ENCODE measurements around the gene PRRC2B. TPM values are rescaled to one million over a fixed set of nuclear protein-coding genes. Genes with fewer than 3 reads are reported as not detected.

Gene PRRC2B
- total RNA-seq, 2 donors from 2014 or later = 136 to 157 TPM

- ATAC-seq (replicated peaks) = peak; percentile 30
- peak overlapping the region; percentile 91 for H3K27ac Mint-ChIP-seq
- no peaks in the 10 kb centered on the region for H3K27me3 Mint-ChIP-seq
- H3K4me3 Mint-ChIP-seq = peak overlapping the region; percentile 72
- peaks cover 28% of the 10 kb centered on the region for H3K36me3 Mint-ChIP-seq (ENCODE audit: low read depth)
- peaks cover 65% of the 10 kb centered on the region for H3K4me1 Mint-ChIP-seq
- no peaks in the 10 kb centered on the region for H3K9me3 Mint-ChIP-seq
These were observed 16.2 kb downstream of the PRRC2B start for GRCh38 chr9:131410044-131410491.

- Mint-ChIP-seq H3K27ac (peak overlapping the region; percentile 44), H3K36me3 (ENCODE audit: low read depth) (peaks cover 39% of the 10 kb centered on the region), H3K4me3 (no peak overlapping the region), H3K4me1 (peaks cover 57% of the 10 kb centered on the region), H3K9me3 (no peaks in the 10 kb centered on the region), H3K27me3 (no peaks in the 10 kb centered on the region)
- ATAC-seq (replicated peaks) = no peak
These were observed 18.1 kb downstream of the PRRC2B start for GRCh38 chr9:131411719-131412681.

GRCh38 chr9:131416509-131416908 is 22.6 kb downstream of the PRRC2B start:
- Mint-ChIP-seq H3K4me1 (peaks cover 64% of the 10 kb centered on the region), H3K27ac (peak overlapping the region; percentile 98), H3K36me3 (ENCODE audit: low read depth) (peaks cover 50% of the 10 kb centered on the region), H3K4me3 (peak overlapping the region; percentile 81), H3K27me3 (no peaks in the 10 kb centered on the region), H3K9me3 (no peaks in the 10 kb centered on the region)
- ATAC-seq (replicated peaks) = no peak

- H3K27ac Mint-ChIP-seq = peak overlapping the region; percentile 98
- ATAC-seq (replicated peaks) = peak; percentile 75
- no peaks in the 10 kb centered on the region for H3K9me3 Mint-ChIP-seq
- peaks cover 50% of the 10 kb centered on the region for H3K36me3 Mint-ChIP-seq (ENCODE audit: low read depth)
- H3K4me1 Mint-ChIP-seq = peaks cover 59% of the 10 kb centered on the region
- H3K4me3 Mint-ChIP-seq = peak overlapping the region; percentile 81
- H3K27me3 Mint-ChIP-seq = no peaks in the 10 kb centered on the region
These were observed 23.6 kb downstream of the PRRC2B start for GRCh38 chr9:131417264-131418142.

- H3K36me3 Mint-ChIP-seq (ENCODE audit: low read depth) = peaks cover 50% of the 10 kb centered on the region
- H3K27me3 Mint-ChIP-seq = no peaks in the 10 kb centered on the region
- H3K4me1 Mint-ChIP-seq = peaks cover 56% of the 10 kb centered on the region
- H3K9me3 Mint-ChIP-seq = no peaks in the 10 kb centered on the region
- peak overlapping the region; percentile 81 for H3K4me3 Mint-ChIP-seq
- ATAC-seq (replicated peaks) = no peak
- peak overlapping the region; percentile 98 for H3K27ac Mint-ChIP-seq
These were observed 24.5 kb downstream of the PRRC2B start for GRCh38 chr9:131418143-131419025.

- Mint-ChIP-seq H3K4me1 (peaks cover 52% of the 10 kb centered on the region), H3K4me3 (peak overlapping the region; percentile 81), H3K9me3 (no peaks in the 10 kb centered on the region), H3K36me3 (ENCODE audit: low read depth) (peaks cover 46% of the 10 kb centered on the region), H3K27ac (peak overlapping the region; percentile 98), H3K27me3 (no peaks in the 10 kb centered on the region)
- peak; percentile 77 for ATAC-seq (replicated peaks)
These were observed 25.2 kb downstream of the PRRC2B start for GRCh38 chr9:131419026-131419614.

DNA sequence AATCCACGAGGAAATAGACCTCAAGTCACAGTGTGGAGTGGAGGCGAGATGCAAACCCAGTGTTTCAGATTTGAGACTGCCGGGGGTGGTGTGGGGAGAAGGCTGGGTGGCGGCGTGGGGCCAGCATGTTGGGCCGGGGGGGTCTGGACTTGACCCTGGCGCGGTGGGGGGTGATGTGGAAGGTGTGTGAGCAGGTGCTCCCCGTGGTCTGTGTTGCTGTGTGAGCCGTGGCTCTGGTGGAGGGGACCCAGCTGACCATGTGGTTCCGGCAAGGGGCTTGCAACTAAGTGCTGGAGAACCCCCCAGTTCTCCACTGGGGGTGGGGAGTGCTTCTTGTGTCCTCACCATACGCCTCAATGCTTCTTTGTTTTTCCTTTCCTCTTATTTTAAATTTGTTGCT is 25.8 kb downstream of the PRRC2B start:
- peak overlapping the region; percentile 98 for H3K27ac Mint-ChIP-seq
- no peaks in the 10 kb centered on the region for H3K9me3 Mint-ChIP-seq
- peaks cover 48% of the 10 kb centered on the region for H3K4me1 Mint-ChIP-seq
- H3K27me3 Mint-ChIP-seq = no peaks in the 10 kb centered on the region
- no peak for ATAC-seq (replicated peaks)
- H3K4me3 Mint-ChIP-seq = peak overlapping the region; percentile 81
- H3K36me3 Mint-ChIP-seq (ENCODE audit: low read depth) = peaks cover 40% of the 10 kb centered on the region

- Mint-ChIP-seq H3K36me3 (ENCODE audit: low read depth) (peaks cover 34% of the 10 kb centered on the region), H3K4me1 (peaks cover 46% of the 10 kb centered on the region), H3K4me3 (peak overlapping the region; percentile 6), H3K27ac (peak overlapping the region; percentile 98), H3K9me3 (no peaks in the 10 kb centered on the region), H3K27me3 (no peaks in the 10 kb centered on the region)
- no peak for ATAC-seq (replicated peaks)
These were observed 27.2 kb downstream of the PRRC2B start for GRCh38 chr9:131420980-131421624.

GRCh38 chr9:131421691-131422090 is 27.8 kb downstream of the PRRC2B start:
- ATAC-seq (replicated peaks) = no peak
- no peaks in the 10 kb centered on the region for H3K27me3 Mint-ChIP-seq
- H3K36me3 Mint-ChIP-seq (ENCODE audit: low read depth) = peaks cover 28% of the 10 kb centered on the region
- no peaks in the 10 kb centered on the region for H3K9me3 Mint-ChIP-seq
- peaks cover 44% of the 10 kb centered on the region for H3K4me1 Mint-ChIP-seq
- no peak overlapping the region for H3K27ac Mint-ChIP-seq
- peak overlapping the region; percentile 6 for H3K4me3 Mint-ChIP-seq

- peak overlapping the region; percentile 29 for H3K4me3 Mint-ChIP-seq
These were observed 28.4 kb downstream of the PRRC2B start for GRCh38 chr9:131422241-131422792.

DNA sequence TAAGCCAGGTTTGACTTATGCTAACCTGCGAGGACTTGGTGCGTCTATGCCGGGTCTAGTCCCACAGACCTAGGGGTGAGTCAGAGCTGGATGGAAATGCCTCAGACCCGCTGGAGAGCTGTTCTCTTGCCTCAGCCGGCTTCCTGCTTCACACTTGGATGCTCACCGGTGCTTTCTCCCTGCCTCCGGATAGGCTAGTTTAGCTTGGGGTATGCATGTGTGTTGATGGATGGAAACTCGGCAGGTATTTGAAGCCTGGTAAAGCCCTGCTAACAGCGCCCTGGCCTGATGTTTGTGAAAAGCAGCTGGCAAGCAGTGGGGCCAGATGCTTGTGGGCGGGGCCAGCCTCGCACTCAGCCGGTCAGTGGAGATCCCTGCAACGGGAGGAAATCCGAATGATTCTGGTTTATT is 29.3 kb downstream of the PRRC2B start:
- Mint-ChIP-seq H3K4me3 (peak overlapping the region; percentile 29), H3K27me3 (no peaks in the 10 kb centered on the region), H3K27ac (peak overlapping the region; percentile 44), H3K9me3 (no peaks in the 10 kb centered on the region), H3K36me3 (ENCODE audit: low read depth) (peaks cover 14% of the 10 kb centered on the region), H3K4me1 (peaks cover 36% of the 10 kb centered on the region)
- peak; percentile 67 for ATAC-seq (replicated peaks)

More at GRCh38 chr9:131422241-131422792, 28.4 kb downstream of the PRRC2B start:
- Mint-ChIP-seq H3K27me3 (no peaks in the 10 kb centered on the region), H3K36me3 (ENCODE audit: low read depth) (peaks cover 23% of the 10 kb centered on the region), H3K4me1 (peaks cover 44% of the 10 kb centered on the region), H3K9me3 (no peaks in the 10 kb centered on the region), H3K27ac (peak overlapping the region; percentile 44)
- no peak for ATAC-seq (replicated peaks)

DNA sequence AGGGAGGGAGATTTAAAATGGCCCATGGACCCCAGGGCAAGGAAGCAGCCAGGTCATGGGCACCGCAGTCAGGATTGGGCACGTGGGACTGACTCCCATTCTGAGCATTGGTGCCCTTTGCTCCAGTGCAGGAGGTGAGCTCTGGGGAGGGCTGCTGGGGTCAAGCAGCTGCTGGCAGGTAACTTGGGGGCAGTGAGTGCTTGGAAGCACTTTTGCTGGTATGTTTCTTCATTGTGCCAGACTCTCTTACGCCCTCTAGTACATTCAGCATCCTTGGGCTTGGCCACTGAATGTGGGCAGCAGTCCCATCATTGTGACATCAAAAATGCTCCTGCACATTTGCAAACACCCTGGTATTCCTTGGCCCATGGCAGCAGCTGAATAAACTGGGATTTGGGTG is 32.7 kb downstream of the PRRC2B start:
- no peak for ATAC-seq (replicated peaks)
- Mint-ChIP-seq H3K27me3 (no peaks in the 10 kb centered on the region), H3K4me3 (no peak overlapping the region), H3K36me3 (ENCODE audit: low read depth) (peaks cover 22% of the 10 kb centered on the region), H3K4me1 (peaks cover 27% of the 10 kb centered on the region), H3K9me3 (no peaks in the 10 kb centered on the region), H3K27ac (no peak overlapping the region)
